T-helper 17 cell (primary cell): ENCODE results near the gene PMAIP1. TPM values are rescaled to one million over a fixed set of nuclear protein-coding genes. Genes with fewer than 3 reads are reported as not detected.

Experiments used
- ATAC-seq: fragments of 150-1000 bp; cut with Tn5 transposase; 2 replicates; pipeline ENCODE4 v1.10.0; 2021; ENCODE audit warnings: mild to moderate bottlenecking, moderate library complexity
- DNase-seq, 3 donors: peaks; one replicate each; pipeline versions ENCODE4 v3.0.0 to v3.0.0-alpha.2; 2020 to 2021
- H3K9me3 ChIP-seq: one replicate; pipeline ENCODE4 v1.7.0; 2013; ENCODE audit warnings: low read length, mild to moderate bottlenecking; ENCODE audit not compliant: control insufficient read depth, poor library complexity, severe bottlenecking
- H3K27ac Mint-ChIP-seq: one replicate; pipeline ENCODE4 v1.8.0; 2022; ENCODE audit warnings: mild to moderate bottlenecking, moderate library complexity, mixed read lengths
- H3K27me3 Mint-ChIP-seq: one replicate; pipeline ENCODE4 v1.8.0; 2022; ENCODE audit warnings: mixed read lengths
- H3K36me3 Mint-ChIP-seq: one replicate; pipeline ENCODE4 v1.8.0; 2022; ENCODE audit warnings: low read depth, mixed read lengths
- H3K4me1 Mint-ChIP-seq: one replicate; pipeline ENCODE4 v1.8.0; 2022; ENCODE audit warnings: mild to moderate bottlenecking, mixed read lengths
- H3K4me3 Mint-ChIP-seq: one replicate; pipeline ENCODE4 v1.8.0; 2022; ENCODE audit warnings: mild to moderate bottlenecking, moderate library complexity, mixed read lengths
- total RNA-seq, 4 donors: library from RNA in 2 of 4; stranded (reverse) in 2 of 4; gene quantifications; one replicate each; pipeline ENCODE4 v1.2.3 and lab custom pipeline; 2022 to 2026

PMAIP1 gene
- total RNA-seq, 2 donors from 2014 or later, result 111 to 139 TPM

- peak overlapping the region; percentile 95 for H3K27ac Mint-ChIP-seq
- ATAC-seq (no peak), DNase-seq (no peak)
- no peaks in the 10 kb centered on the region for H3K9me3 ChIP-seq
- H3K4me1 Mint-ChIP-seq, result peaks cover 20% of the 10 kb centered on the region
- no peak overlapping the region for H3K4me3 Mint-ChIP-seq
- peaks cover 4% of the 10 kb centered on the region for H3K36me3 Mint-ChIP-seq
- no peaks in the 10 kb centered on the region for H3K27me3 Mint-ChIP-seq
Observed at GRCh38 chr18:59898093-59898492, 1.7 kb upstream of the PMAIP1 start.

DNA sequence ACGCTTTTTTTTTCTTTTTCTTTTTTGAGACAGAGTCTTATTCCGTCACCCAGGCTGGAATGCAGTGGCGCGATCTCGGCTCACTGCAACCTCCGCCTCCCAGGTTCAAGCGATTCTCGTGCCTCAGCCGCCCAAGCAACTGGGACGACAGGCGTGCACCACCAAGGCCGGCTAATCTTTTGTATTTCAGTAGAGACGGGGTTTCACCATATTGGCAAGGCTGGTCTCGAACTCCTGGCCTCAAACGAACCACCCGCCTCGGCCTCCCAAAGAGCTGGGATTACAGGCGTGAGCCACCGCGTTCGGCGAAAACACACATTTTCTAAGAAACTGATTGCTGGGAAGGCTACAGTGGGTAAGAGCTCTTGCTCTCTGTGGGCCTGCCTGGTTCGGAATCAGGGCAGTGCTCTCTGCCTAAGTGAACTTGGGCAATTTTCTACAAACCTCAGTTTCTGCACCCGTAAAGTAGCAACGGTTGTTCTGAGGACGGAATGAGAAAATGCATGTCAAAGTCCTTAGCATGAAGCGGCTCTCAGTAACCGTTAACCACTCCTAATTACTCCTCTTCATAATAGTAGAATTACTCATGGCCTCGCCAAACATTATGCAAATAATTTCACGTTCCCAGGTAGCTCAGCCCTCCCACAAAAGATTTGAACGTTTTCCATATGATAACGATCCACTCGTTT lies 1.0 kb upstream of the PMAIP1 start:
- Mint-ChIP-seq H3K4me3 (peak overlapping the region; percentile 94), H3K27me3 (no peaks in the 10 kb centered on the region), H3K36me3 (peaks cover 6% of the 10 kb centered on the region), H3K27ac (peak overlapping the region; percentile 95), H3K4me1 (peaks cover 20% of the 10 kb centered on the region)
- ATAC-seq, result no peak
- no peak for DNase-seq
- no peaks in the 10 kb centered on the region for H3K9me3 ChIP-seq

DNA sequence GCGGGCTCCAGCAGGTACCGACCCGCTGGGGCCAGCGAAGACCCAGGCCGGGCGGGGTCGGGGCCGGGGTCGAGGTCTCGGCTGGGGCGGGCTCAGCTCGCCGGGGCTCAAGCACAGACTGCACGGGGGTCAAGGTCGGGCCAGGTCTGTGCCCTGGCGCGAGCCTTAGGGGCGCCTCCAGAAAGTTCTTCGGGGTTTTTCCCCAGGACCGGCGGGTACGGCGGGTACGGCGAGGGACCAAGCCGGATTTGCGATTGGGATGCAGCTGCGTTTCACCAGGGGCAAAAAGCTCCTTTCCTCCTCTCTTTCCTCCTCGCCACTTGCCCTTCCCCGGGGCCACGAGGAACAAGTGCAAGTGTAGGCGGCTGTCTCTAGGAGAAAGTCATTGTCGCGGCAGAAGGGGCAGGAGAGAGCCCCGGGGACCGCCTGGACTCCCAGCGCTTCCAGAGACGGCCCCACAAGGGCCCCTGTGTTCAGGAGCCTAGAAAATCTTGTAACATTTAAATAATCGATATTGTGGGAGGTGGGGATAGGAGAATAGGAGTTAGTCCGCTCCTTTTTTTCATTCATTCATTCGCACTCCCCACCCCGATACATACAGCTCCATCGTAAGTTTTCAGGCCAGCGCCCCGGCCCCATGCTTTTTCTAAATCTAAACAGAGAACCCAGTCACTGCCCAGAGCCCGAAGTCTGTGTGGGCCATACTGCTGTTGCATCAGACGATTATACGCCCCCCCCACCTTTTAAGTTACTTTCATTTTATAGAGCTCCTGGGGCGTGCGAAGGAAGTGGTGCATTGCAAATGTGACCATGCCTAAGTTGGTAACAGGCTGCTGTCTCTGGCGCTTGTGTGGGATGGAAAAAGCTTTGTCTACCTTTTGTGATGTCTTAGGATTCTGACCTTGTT lies 679 bp downstream of the PMAIP1 start:
- H3K27ac Mint-ChIP-seq, result peak overlapping the region; percentile 95

DNA sequence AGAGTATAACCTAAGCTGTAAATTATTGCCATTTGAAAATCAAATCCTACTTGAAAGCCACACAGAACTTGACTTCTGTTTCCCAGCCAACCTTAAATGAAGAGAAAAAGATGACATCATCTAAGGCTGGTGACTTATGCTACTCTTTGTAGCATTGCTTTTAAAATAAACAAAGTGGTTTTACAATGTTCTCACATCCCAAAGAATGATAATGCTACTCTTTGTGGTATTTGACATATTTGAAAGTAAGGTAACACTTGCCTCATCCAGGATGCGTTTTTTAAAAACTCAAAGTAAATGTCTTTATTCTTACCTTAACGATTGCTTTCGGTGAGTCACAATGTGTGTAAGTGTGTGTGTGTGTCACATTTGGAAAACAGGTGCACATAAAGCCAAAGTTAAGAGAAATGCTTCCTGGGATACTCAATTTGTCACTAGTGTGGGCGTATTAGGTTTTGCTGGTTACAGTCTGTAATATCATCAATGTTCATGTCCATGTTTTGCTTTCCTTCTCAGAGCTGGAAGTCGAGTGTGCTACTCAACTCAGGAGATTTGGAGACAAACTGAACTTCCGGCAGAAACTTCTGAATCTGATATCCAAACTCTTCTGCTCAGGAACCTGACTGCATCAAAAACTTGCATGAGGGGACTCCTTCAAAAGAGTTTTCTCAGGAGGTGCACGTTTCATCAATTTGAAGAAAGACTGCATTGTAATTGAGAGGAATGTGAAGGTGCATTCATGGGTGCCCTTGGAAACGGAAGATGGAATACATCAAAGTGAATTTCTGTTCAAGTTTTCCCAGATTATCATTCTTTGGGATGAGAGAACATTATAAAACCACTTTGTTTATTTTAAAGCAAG lies 2.6 kb downstream of the PMAIP1 start:
- Mint-ChIP-seq H3K27ac (peak overlapping the region; percentile 74), H3K36me3 (peaks cover 6% of the 10 kb centered on the region), H3K4me3 (peak overlapping the region; percentile 94), H3K4me1 (peaks cover 41% of the 10 kb centered on the region), H3K27me3 (no peaks in the 10 kb centered on the region)
- ATAC-seq (no peak), DNase-seq (no peak)
- H3K9me3 ChIP-seq, result no peaks in the 10 kb centered on the region

More for the DNA sequence above, 679 bp downstream of the PMAIP1 start:
- Mint-ChIP-seq H3K4me3 (peak overlapping the region; percentile 94), H3K27me3 (no peaks in the 10 kb centered on the region), H3K36me3 (peaks cover 6% of the 10 kb centered on the region), H3K4me1 (peaks cover 32% of the 10 kb centered on the region)
- ATAC-seq (peak; percentile 53), DNase-seq (peak; percentile 30 to 44 (median 36))
- no peaks in the 10 kb centered on the region for H3K9me3 ChIP-seq

GRCh38 chr18:59902993-59903610 lies 3.3 kb downstream of the PMAIP1 start:
- no peaks in the 10 kb centered on the region for H3K9me3 ChIP-seq
- ATAC-seq (no peak), DNase-seq (no peak)
- peaks cover 41% of the 10 kb centered on the region for H3K4me1 Mint-ChIP-seq
- peaks cover 6% of the 10 kb centered on the region for H3K36me3 Mint-ChIP-seq
- H3K27ac Mint-ChIP-seq, result peak overlapping the region; percentile 74
- no peaks in the 10 kb centered on the region for H3K27me3 Mint-ChIP-seq
- H3K4me3 Mint-ChIP-seq, result peak overlapping the region; percentile 73

DNA sequence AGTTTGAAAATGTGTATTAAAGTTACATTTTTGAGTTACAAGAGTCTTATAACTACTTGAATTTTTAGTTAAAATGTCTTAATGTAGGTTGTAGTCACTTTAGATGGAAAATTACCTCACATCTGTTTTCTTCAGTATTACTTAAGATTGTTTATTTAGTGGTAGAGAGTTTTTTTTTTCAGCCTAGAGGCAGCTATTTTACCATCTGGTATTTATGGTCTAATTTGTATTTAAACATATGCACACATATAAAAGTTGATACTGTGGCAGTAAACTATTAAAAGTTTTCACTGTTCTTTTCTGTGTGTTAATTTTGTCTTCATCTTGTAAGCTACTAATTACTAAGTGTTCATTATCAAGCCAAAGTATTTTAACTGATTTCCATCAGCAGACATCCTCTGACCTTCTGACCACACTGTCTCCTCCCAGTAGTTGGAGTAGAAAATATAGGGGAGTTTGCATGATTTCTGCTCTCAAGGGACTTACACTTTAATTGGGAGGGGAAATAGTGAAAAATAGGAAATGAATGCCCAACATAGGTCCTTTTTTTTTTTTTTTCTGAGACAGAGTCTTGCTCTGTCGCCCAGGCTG lies 4.3 kb downstream of the PMAIP1 start:
- no peaks in the 10 kb centered on the region for H3K27me3 Mint-ChIP-seq
- peak overlapping the region; percentile 77 for H3K4me3 Mint-ChIP-seq
- no peak for ATAC-seq
- no peak for DNase-seq
- peaks cover 42% of the 10 kb centered on the region for H3K4me1 Mint-ChIP-seq
- peaks cover 6% of the 10 kb centered on the region for H3K36me3 Mint-ChIP-seq
- H3K27ac Mint-ChIP-seq, result peak overlapping the region; percentile 94
- H3K9me3 ChIP-seq, result no peaks in the 10 kb centered on the region

DNA sequence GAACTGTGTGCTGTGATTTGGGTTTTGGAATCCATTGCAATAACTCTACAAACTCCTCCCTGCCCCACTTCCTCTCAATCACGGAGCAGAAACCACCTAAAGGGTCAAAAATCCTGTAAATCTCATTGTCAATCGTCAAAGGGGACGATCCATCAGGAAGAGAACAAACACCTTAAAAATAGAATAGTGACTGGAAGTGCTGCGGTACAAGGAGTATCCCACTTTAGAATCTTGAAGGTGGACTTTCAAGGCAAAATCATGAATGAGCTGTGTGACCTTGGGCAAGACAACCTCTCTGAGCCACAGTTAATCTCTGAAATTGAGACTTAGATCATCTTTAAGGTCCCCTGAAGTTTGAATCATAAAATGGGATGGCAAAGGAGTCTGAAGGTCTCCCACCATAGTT lies 5.9 kb downstream of the PMAIP1 start:
- Mint-ChIP-seq H3K27me3 (no peaks in the 10 kb centered on the region), H3K4me3 (peak overlapping the region; percentile 58), H3K27ac (peak overlapping the region; percentile 94), H3K36me3 (peaks cover 6% of the 10 kb centered on the region), H3K4me1 (peaks cover 38% of the 10 kb centered on the region)
- H3K9me3 ChIP-seq, result no peaks in the 10 kb centered on the region
- ATAC-seq, result no peak
- no peak for DNase-seq

GRCh38 chr18:59906203-59906602 lies 6.4 kb downstream of the PMAIP1 start:
- peak overlapping the region; percentile 94 for H3K27ac Mint-ChIP-seq
- ATAC-seq, result no peak
- DNase-seq, result no peak
- H3K4me1 Mint-ChIP-seq, result peaks cover 33% of the 10 kb centered on the region
- peaks cover 6% of the 10 kb centered on the region for H3K36me3 Mint-ChIP-seq
- H3K4me3 Mint-ChIP-seq, result no peak overlapping the region
- H3K27me3 Mint-ChIP-seq, result no peaks in the 10 kb centered on the region
- H3K9me3 ChIP-seq, result no peaks in the 10 kb centered on the region

- no peaks in the 10 kb centered on the region for H3K9me3 ChIP-seq
- Mint-ChIP-seq H3K4me3 (peak overlapping the region; percentile 21), H3K4me1 (peaks cover 31% of the 10 kb centered on the region), H3K27ac (peak overlapping the region; percentile 32), H3K36me3 (peaks cover 6% of the 10 kb centered on the region), H3K27me3 (no peaks in the 10 kb centered on the region)
- DNase-seq (no peak), ATAC-seq (no peak)
Observed at GRCh38 chr18:59907172-59907571, 7.4 kb downstream of the PMAIP1 start.

DNA sequence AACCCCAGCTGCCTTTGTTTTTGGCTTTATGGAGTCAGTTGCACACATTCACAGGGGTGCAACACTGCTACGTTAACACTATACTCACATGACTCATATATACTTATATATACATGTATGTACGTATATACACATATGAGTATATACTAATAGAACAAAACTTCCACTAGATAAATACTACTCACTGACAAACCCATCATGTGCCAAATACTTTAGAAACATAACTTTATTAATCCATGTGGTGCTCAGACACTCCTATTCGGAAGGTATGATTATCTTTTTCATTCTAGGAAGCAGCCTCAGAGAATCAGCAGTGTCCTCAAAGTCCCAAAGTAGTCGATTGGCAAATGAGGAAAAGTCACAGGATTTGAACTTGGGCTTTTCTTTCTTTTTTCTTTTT lies 7.9 kb downstream of the PMAIP1 start:
- peaks cover 27% of the 10 kb centered on the region for H3K4me1 Mint-ChIP-seq
- H3K27ac Mint-ChIP-seq, result no peak overlapping the region
- no peak for DNase-seq

GRCh38 chr18:59908799-59909198 lies 9.0 kb downstream of the PMAIP1 start:
- no peak for ATAC-seq
- no peak overlapping the region for H3K4me3 Mint-ChIP-seq
- peaks cover 23% of the 10 kb centered on the region for H3K4me1 Mint-ChIP-seq
- no peaks in the 10 kb centered on the region for H3K27me3 Mint-ChIP-seq
- H3K36me3 Mint-ChIP-seq, result no peaks in the 10 kb centered on the region
- H3K27ac Mint-ChIP-seq, result peak overlapping the region; percentile 74
- H3K9me3 ChIP-seq, result no peaks in the 10 kb centered on the region
- DNase-seq, result no peak

More for the DNA sequence above, 7.9 kb downstream of the PMAIP1 start:
- Mint-ChIP-seq H3K4me3 (no peak overlapping the region), H3K36me3 (peaks cover 3% of the 10 kb centered on the region), H3K27me3 (no peaks in the 10 kb centered on the region)
- ATAC-seq, result no peak
- no peaks in the 10 kb centered on the region for H3K9me3 ChIP-seq

- H3K9me3 ChIP-seq, result no peaks in the 10 kb centered on the region
- Mint-ChIP-seq H3K4me3 (no peak overlapping the region), H3K36me3 (no peaks in the 10 kb centered on the region), H3K27ac (peak overlapping the region; percentile 74), H3K27me3 (no peaks in the 10 kb centered on the region), H3K4me1 (peaks cover 20% of the 10 kb centered on the region)
- ATAC-seq (no peak), DNase-seq (no peak)
Observed at GRCh38 chr18:59909289-59910036, 9.7 kb downstream of the PMAIP1 start.
